Measurements from ENCODE around the gene TRMT44.

DNA sequence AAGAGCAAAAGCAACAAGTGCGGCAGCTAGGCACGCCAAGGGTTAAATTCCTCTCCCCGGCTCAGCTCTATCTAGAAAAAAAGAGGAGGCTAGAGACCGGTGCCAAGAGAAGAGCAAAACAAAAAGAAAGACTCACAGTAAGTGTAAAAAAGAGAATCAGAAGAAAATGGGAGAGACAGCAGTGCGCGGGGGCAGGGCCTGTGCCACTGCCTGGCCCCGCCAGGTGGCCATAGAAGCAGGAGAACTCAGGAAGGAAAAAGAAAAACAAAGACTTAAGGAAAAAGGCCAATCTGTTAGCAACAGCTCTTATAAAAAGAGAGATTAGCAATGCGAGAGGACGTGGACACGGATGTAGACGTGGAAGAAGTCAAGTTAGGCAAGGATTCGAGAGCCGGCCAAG lies 3.3 kb upstream of the TRMT44 start:
- no peak for TF ChIP-seq BHLHE40 (IDR thresholded peaks at IDR 0.05; ENCODE audit: borderline replicate concordance)
- TF ChIP-seq FOXA1 (IDR thresholded peaks at IDR 0.05) = no peak
- no peak for TF ChIP-seq TARDBP (IDR thresholded peaks at IDR 0.05)
- TF ChIP-seq FOXM1 (IDR thresholded peaks at IDR 0.05; ENCODE audit: borderline replicate concordance) = no peak
- no peak for TF ChIP-seq ARNT (IDR thresholded peaks at IDR 0.05)
- TF ChIP-seq HDGF (IDR thresholded peaks at IDR 0.05; ENCODE audit: borderline replicate concordance) = no peak
- TF ChIP-seq ELF4 (IDR thresholded peaks at IDR 0.05) = no peak
- no peak for TF ChIP-seq CTBP1 (IDR thresholded peaks at IDR 0.05; ENCODE audit: borderline replicate concordance)
- TF ChIP-seq ZNF384 (IDR thresholded peaks at IDR 0.05) = no peak
- no peak for TF ChIP-seq NFRKB (IDR thresholded peaks at IDR 0.05)
